Ishikawa (cell line): ENCODE data around the gene LILRA2.

ENCODE experiments used
- CEBPB ChIP-seq: IDR thresholded peaks from 2 replicates; pipeline ENCODE4 v1.6.1; 2012
- CREB1 ChIP-seq: IDR thresholded peaks from 2 replicates; pipeline ENCODE4 v1.6.1; 2012; ENCODE audit warnings: low read depth
- EGR1 ChIP-seq: IDR thresholded peaks from 2 replicates; pipeline ENCODE4 v1.6.1; 2012
- EP300 ChIP-seq: IDR thresholded peaks from 2 replicates; pipeline ENCODE4 v1.6.1; 2012; ENCODE audit warnings: borderline replicate concordance
- FOXM1 ChIP-seq: IDR thresholded peaks from 2 replicates; pipeline ENCODE4 v1.6.1; 2012; ENCODE audit warnings: low read depth, borderline replicate concordance
- MAX ChIP-seq: IDR thresholded peaks from 2 replicates; pipeline ENCODE4 v1.6.1; 2012
- NFIC ChIP-seq: IDR thresholded peaks from 2 replicates; pipeline ENCODE4 v1.6.1; 2012
- RAD21 ChIP-seq: IDR thresholded peaks from 2 replicates; pipeline ENCODE4 v1.6.1; 2012; ENCODE audit warnings: low read depth
- REST ChIP-seq: IDR thresholded peaks from 2 replicates; pipeline ENCODE4 v1.6.1; 2012; ENCODE audit warnings: low read depth, mild to moderate bottlenecking
- TAF1 ChIP-seq: IDR thresholded peaks from 2 replicates; pipeline ENCODE4 v1.6.1; 2012; ENCODE audit warnings: low read depth, mild to moderate bottlenecking
- TCF12 ChIP-seq: IDR thresholded peaks from 2 replicates; pipeline ENCODE4 v1.6.1; 2012; ENCODE audit warnings: low read depth
- TEAD4 ChIP-seq: IDR thresholded peaks from 2 replicates; pipeline ENCODE4 v1.6.1; 2012
- USF1 ChIP-seq: IDR thresholded peaks from 2 replicates; pipeline ENCODE4 v1.6.1; 2012
- YY1 ChIP-seq: IDR thresholded peaks from 2 replicates; pipeline ENCODE4 v1.6.1; 2012; ENCODE audit warnings: low read depth
- ZBTB7A ChIP-seq: IDR thresholded peaks from 2 replicates; pipeline ENCODE4 v1.6.1; 2012; ENCODE audit warnings: low read depth

Gene LILRA2

GRCh38 chr19:54606891-54607784, 33.5 kb downstream of the LILRA2 start:
- TF ChIP-seq FOXM1 (no peak), NFIC (no peak), CEBPB (no peak), RAD21 (no peak)

GRCh38 chr19:54607785-54608150, 34.2 kb downstream of the LILRA2 start:
- TF ChIP-seq CREB1 (no peak), TAF1 (no peak), TEAD4 (no peak), REST (no peak)

GRCh38 chr19:54608205-54608604, 34.6 kb downstream of the LILRA2 start:
- TF ChIP-seq EP300 (no peak), TAF1 (no peak), EGR1 (no peak), USF1 (no peak), REST (no peak), CEBPB (no peak), CREB1 (no peak), NFIC (no peak), RAD21 (no peak)

GRCh38 chr19:54608792-54609191, 35.2 kb downstream of the LILRA2 start:
- TF ChIP-seq USF1 (no peak), TEAD4 (no peak), MAX (no peak), NFIC (no peak), REST (no peak), TAF1 (no peak), CEBPB (no peak), ZBTB7A (no peak), TCF12 (no peak), EGR1 (no peak), FOXM1 (no peak), YY1 (no peak), RAD21 (no peak), CREB1 (no peak), EP300 (no peak)

- no peak for TF ChIP-seq TAF1
- TF ChIP-seq RAD21 = no peak
- TF ChIP-seq YY1 = no peak
- TF ChIP-seq CREB1 = no peak
- TF ChIP-seq TEAD4 = no peak
- no peak for TF ChIP-seq EGR1
- TF ChIP-seq USF1 = no peak
- no peak for TF ChIP-seq ZBTB7A
- no peak for TF ChIP-seq NFIC
These were observed 35.8 kb downstream of the LILRA2 start for GRCh38 chr19:54609356-54609791.
